ENCODE measurements around the gene CDH11. TPM values are rescaled to one million over a fixed set of nuclear protein-coding genes. Genes with fewer than 3 reads are reported as not detected.

The CDH11 gene
- total and polyA plus RNA-seq, 2 donors (not counting 1 experiment from before 2014, with no cell fraction given), result not detected

GRCh38 chr16:64983231-64983630, 138.6 kb downstream of the CDH11 start:
- Mint-ChIP-seq H3K9me3 (ENCODE audit: insufficient read depth) (peaks cover 9% of the 10 kb centered on the region), H3K27ac (no peak overlapping the region), H3K27me3 (no peaks in the 10 kb centered on the region), H3K4me3 (no peak overlapping the region), H3K4me1 (no peaks in the 10 kb centered on the region)
- POLR2A ChIA-PET, result no interaction called here
- whole genome bisulfite sequencing (ENCODE audit: insufficient coverage), result 91% methylated on average over 3 of the region's 3 CpGs
- Histone ChIP-seq H3K79me2 (ENCODE audit: control insufficient read depth, insufficient read depth, low read length) (no peaks in the 10 kb centered on the region), H3K4me2 (replicated peaks; ENCODE audit: low read depth, low read length, poor library complexity, severe bottlenecking) (no peak overlapping the region), H3K4me3 (ENCODE audit: control extremely low read depth in 1 of 5, extremely low read depth in 1 of 5, insufficient read depth in 1 of 5, low read depth in 2 of 5, low read length in 4 of 5) (no peak overlapping the region), H3K9ac (ENCODE audit: low read length) (no peak overlapping the region), H3K36me3 (replicated peaks in 1 of 2; ENCODE audit: control extremely low read depth in 1 of 2, control insufficient read depth in 1 of 2, extremely low read depth in 1 of 2, insufficient read depth in 2 of 2, low read length in 1 of 2) (no peaks in the 10 kb centered on the region), H2AFZ (ENCODE audit: insufficient read depth, low read depth, low read length, poor library complexity, severe bottlenecking) (no peak overlapping the region), H3K27me3 (replicated peaks in 1 of 4; ENCODE audit: control extremely low read depth in 1 of 4, control insufficient read depth in 3 of 4, insufficient read depth in 4 of 4, low read length in 3 of 4) (no peaks in the 10 kb centered on the region), H3K4me1 (ENCODE audit: control insufficient read depth in 2 of 2, insufficient read depth in 2 of 2, low read length in 2 of 2) (no peaks in the 10 kb centered on the region), H3K9me3 (ENCODE audit: control extremely low read depth in 1 of 3, control insufficient read depth in 2 of 3, insufficient read depth in 1 of 3, low read length in 2 of 3) (no peaks in the 10 kb centered on the region), H4K20me1 (ENCODE audit: control insufficient read depth, insufficient read depth, low read length, poor library complexity, severe bottlenecking) (no peaks in the 10 kb centered on the region), H3K27ac (ENCODE audit: low read length in 2 of 2) (no peak overlapping the region)
- DNase-seq (no peak), ATAC-seq (ENCODE audit: low read depth) (no peak)
- TF ChIP-seq CTCF (IDR thresholded peaks at IDR 0.05) (no peak), EZH2 (IDR thresholded peaks at IDR 0.05; ENCODE audit: borderline replicate concordance, insufficient read depth, low read depth, low read length, poor library complexity, severe bottlenecking) (no peak)
- intact Hi-C loops (cut with micrococcal nuclease), result no loop called here
- CTCF ChIA-PET, result no interaction called here

GRCh38 chr16:64982581-64982980, 139.3 kb downstream of the CDH11 start:
- no peak overlapping the region for H3K9ac ChIP-seq (ENCODE audit: low read length)
- WGBS (ENCODE audit: insufficient coverage), result no CpG with 5 or more reads among the region's 3 CpGs
- H3K36me3 ChIP-seq (replicated peaks in 1 of 2; ENCODE audit: control extremely low read depth in 1 of 2, control insufficient read depth in 1 of 2, extremely low read depth in 1 of 2, insufficient read depth in 2 of 2, low read length in 1 of 2), result no peaks in the 10 kb centered on the region
- Mint-ChIP-seq H3K4me1 (no peaks in the 10 kb centered on the region), H3K27me3 (no peaks in the 10 kb centered on the region), H3K4me3 (no peak overlapping the region), H3K27ac (no peak overlapping the region), H3K9me3 (ENCODE audit: insufficient read depth) (peaks cover 10% of the 10 kb centered on the region)
- TF ChIP-seq EZH2 (IDR thresholded peaks at IDR 0.05; ENCODE audit: borderline replicate concordance, insufficient read depth, low read depth, low read length, poor library complexity, severe bottlenecking) (no peak), CTCF (IDR thresholded peaks at IDR 0.05) (no peak)
- ChIA-PET CTCF (no interaction called here), POLR2A (no interaction called here)
- ATAC-seq (ENCODE audit: low read depth), result no peak
- no peaks in the 10 kb centered on the region for H3K79me2 ChIP-seq (ENCODE audit: control insufficient read depth, insufficient read depth, low read length)
- H3K27ac ChIP-seq (ENCODE audit: low read length in 2 of 2), result no peak overlapping the region
- H3K4me3 ChIP-seq (ENCODE audit: control extremely low read depth in 1 of 5, extremely low read depth in 1 of 5, insufficient read depth in 1 of 5, low read depth in 2 of 5, low read length in 4 of 5), result no peak overlapping the region
- H3K4me1 ChIP-seq (ENCODE audit: control insufficient read depth in 2 of 2, insufficient read depth in 2 of 2, low read length in 2 of 2), result no peaks in the 10 kb centered on the region
- no peaks in the 10 kb centered on the region for H3K9me3 ChIP-seq (ENCODE audit: control extremely low read depth in 1 of 3, control insufficient read depth in 2 of 3, insufficient read depth in 1 of 3, low read length in 2 of 3)
- no peak overlapping the region for H3K4me2 ChIP-seq (replicated peaks; ENCODE audit: low read depth, low read length, poor library complexity, severe bottlenecking)
- no peak for DNase-seq
- H2AFZ ChIP-seq (ENCODE audit: insufficient read depth, low read depth, low read length, poor library complexity, severe bottlenecking), result no peak overlapping the region
- intact Hi-C loops (cut with micrococcal nuclease), result no loop called here
- no peaks in the 10 kb centered on the region for H4K20me1 ChIP-seq (ENCODE audit: control insufficient read depth, insufficient read depth, low read length, poor library complexity, severe bottlenecking)
- no peaks in the 10 kb centered on the region for H3K27me3 ChIP-seq (replicated peaks in 1 of 4; ENCODE audit: control extremely low read depth in 1 of 4, control insufficient read depth in 3 of 4, insufficient read depth in 4 of 4, low read length in 3 of 4)

Data from B cell (primary cell).